K562 (cell line): ENCODE measurements around the gene LAMA3. TPM values are rescaled to one million over a fixed set of nuclear protein-coding genes. Genes with fewer than 3 reads are reported as not detected.

Experiments used
- ATAC-seq: fragments of 200-7000 bp; cut with Tn5 transposase; 3 replicates; pipeline ENCODE4 v1.9.1; 2020; ENCODE audit warnings: moderate library complexity
- BruUV-seq: library from RNA; stranded (reverse); fragments of 400-500 nt; replicated peaks from 2 replicates; lab custom pipeline; 2021; lab: Mats Ljungman, UMichigan
- CTCF ChIA-PET: fragments of 300-600 bp; formaldehyde crosslinking; extraction: SDS; loops from one replicate; lab custom pipeline; 2021; ENCODE audit warnings: low intra/inter-chr PET ratio; lab: Yijun Ruan, JAX
- POLR2A ChIA-PET: fragments of 300-600, 350-650 bp; sonication (Branson Sonifier 250); formaldehyde crosslinking; extraction: SDS; loops from one replicate; lab custom pipeline; 2021; ENCODE audit warnings: antibody characterized with exemption, inconsistent platforms; lab: Yijun Ruan, JAX
- DNase-seq, 4 experiments: peaks; one replicate each; pipeline versions ENCODE4 v3.0.0 to v3.0.0-alpha.2; 2011 to 2018; ENCODE audit warnings: low spot score in 3 of 4, mixed read lengths in 3 of 4; ENCODE audit errors: extremely low read depth in 1 of 4
- FAIRE-seq: peaks from 2 replicates; lab custom pipeline; 2011; peaks lifted over from hg19 to GRCh38; lab: Jason Lieb, UNC
- H2AFZ ChIP-seq: 2 replicates; pipeline ENCODE4 v1.6.0; 2011; ENCODE audit warnings: low read depth, low read length, control low read depth, inconsistent platforms
- H3K27ac ChIP-seq: fragments of 200-600 bp; 3 replicates; pipeline ENCODE4 v1.8.0; 2011; ENCODE audit warnings: low read depth, mild to moderate bottlenecking, control low read depth, inconsistent platforms, low read length, moderate library complexity, mixed read lengths; ENCODE audit errors: extremely low read depth
- H3K27me3 ChIP-seq, 2 experiments: fragments of 300-600 bp in 1 of 2; 2 replicates in 1 of 2; 3 replicates in 1 of 2; pipeline versions ENCODE4 v1.6.0 to v1.8.0; 2011; ENCODE audit warnings: inconsistent platforms in 2 of 2, low read length in 2 of 2, mild to moderate bottlenecking in 1 of 2, mixed read lengths in 1 of 2, moderate library complexity in 1 of 2; ENCODE audit not compliant: control insufficient read depth in 2 of 2, insufficient read depth in 2 of 2
- H3K36me3 ChIP-seq: fragments of 300-600 bp; 3 replicates; pipeline ENCODE4 v1.8.0; 2011; ENCODE audit warnings: mild to moderate bottlenecking, low read length, inconsistent platforms; ENCODE audit not compliant: control insufficient read depth, insufficient read depth
- H3K4me1 ChIP-seq, 2 experiments: fragments of 200-600 bp in 1 of 2; replicated peaks in 1 of 2; 2 replicates in 1 of 2; 3 replicates in 1 of 2; pipeline versions ENCODE4 v1.5.1 to v1.8.0; 2011; ENCODE audit warnings: inconsistent platforms in 2 of 2, low read length in 2 of 2, mild to moderate bottlenecking in 1 of 2, mixed read lengths in 1 of 2, moderate library complexity in 1 of 2; ENCODE audit not compliant: control insufficient read depth in 2 of 2, insufficient read depth in 2 of 2
- H3K4me2 ChIP-seq: 2 replicates; pipeline ENCODE4 v1.6.1; 2011; ENCODE audit warnings: low read length, control low read depth, inconsistent platforms, mixed read lengths; ENCODE audit not compliant: insufficient read depth
- H3K4me3 ChIP-seq: fragments of 200-600 bp; sonication (generic), shearing (Covaris generic); 2 replicates; pipeline ENCODE4 v1.5.1; 2016; ENCODE audit warnings: control low read depth, inconsistent platforms
- H3K79me2 ChIP-seq: fragments of 200-600 bp; 3 replicates; pipeline ENCODE4 v1.8.0; 2011; ENCODE audit warnings: low read length, inconsistent platforms; ENCODE audit not compliant: control insufficient read depth, insufficient read depth
- H3K9ac ChIP-seq, 2 experiments: 2 replicates each; pipeline versions ENCODE4 v1.6.0 to v1.6.1; 2011; ENCODE audit warnings: low read depth in 2 of 2, low read length in 2 of 2, control low read depth in 1 of 2, inconsistent platforms in 1 of 2, mild to moderate bottlenecking in 1 of 2, mixed read lengths in 1 of 2; ENCODE audit not compliant: insufficient read depth in 1 of 2
- H3K9me1 ChIP-seq: one replicate; pipeline ENCODE4 v1.6.0; 2011; ENCODE audit warnings: inconsistent platforms, mild to moderate bottlenecking, low read length, moderate library complexity; ENCODE audit not compliant: control insufficient read depth, insufficient read depth
- H3K9me3 ChIP-seq: replicated peaks from 2 replicates; pipeline ENCODE4 v1.5.1; 2011; ENCODE audit warnings: low read depth, low read length, inconsistent platforms; ENCODE audit not compliant: control insufficient read depth, insufficient read depth
- H4K20me1 ChIP-seq: replicated peaks from 2 replicates; pipeline ENCODE4 v1.6.1; 2011; ENCODE audit warnings: low read length, inconsistent platforms, mixed read lengths; ENCODE audit not compliant: control insufficient read depth, insufficient read depth
- BHLHE40 ChIP-seq: IDR thresholded peaks from 2 replicates; pipeline ENCODE4 v1.6.1; 2011; ENCODE audit warnings: low read length, improper control_type of control experiment
- CTCF ChIP-seq, 3 experiments: IDR thresholded peaks in 2 of 3; conservative IDR thresholded peaks in 1 of 3; 2 replicates each; pipeline ENCODE4 v1.5.1; 2011 to 2012; ENCODE audit warnings: low read length in 3 of 3, mild to moderate bottlenecking in 3 of 3, control low read depth in 2 of 3, improper control_type of control experiment in 1 of 3, inconsistent platforms in 1 of 3, low read depth in 1 of 3, mixed read lengths in 1 of 3, moderate library complexity in 1 of 3; ENCODE audit not compliant: insufficient read depth in 2 of 3
- KAT2B ChIP-seq: IDR thresholded peaks from one replicate; pipeline ENCODE4 v1.6.1; 2012; ENCODE audit warnings: low read depth, mild to moderate bottlenecking, control low read depth, inconsistent platforms, low read length, moderate library complexity
- MCM7 ChIP-seq, 2 experiments: fragments of 450-650 bp; IDR thresholded peaks; 2 replicates each; pipeline ENCODE4 v1.6.1; 2016 to 2018
- MLLT1 ChIP-seq, 2 experiments: fragments of 450-650 bp; IDR thresholded peaks; 2 replicates each; pipeline ENCODE4 v1.6.1; 2016
- NFIC ChIP-seq: fragments of 450-650 bp; IDR thresholded peaks from 2 replicates; pipeline ENCODE4 v1.6.1; 2017; ENCODE audit warnings: mild to moderate bottlenecking, inconsistent platforms
- TAF9B ChIP-seq: fragments of 450-650 bp; IDR thresholded peaks from 2 replicates; pipeline ENCODE4 v1.6.1; 2018; ENCODE audit warnings: mild to moderate bottlenecking; ENCODE audit not compliant: partially characterized antibody
- TCF15 ChIP-seq: fragments of 250-450 bp; sonication (Bioruptor Pico); IDR thresholded peaks from 2 replicates; pipeline ENCODE4 v1.8.0; 2022; ENCODE audit warnings: moderate library complexity, mild to moderate bottlenecking, inconsistent platforms
- TRIM25 ChIP-seq: fragments of 450-650 bp; IDR thresholded peaks from 2 replicates; pipeline ENCODE4 v1.7.0; 2016; ENCODE audit warnings: borderline replicate concordance
- ZNF3 ChIP-seq: fragments of 250-450 bp; sonication (Bioruptor Pico); IDR thresholded peaks from 2 replicates; pipeline ENCODE4 v1.5.0; 2021; ENCODE audit warnings: mild to moderate bottlenecking, moderate library complexity
- ZNF551 ChIP-seq: fragments of 250-450 bp; sonication (Bioruptor Pico); IDR thresholded peaks from 2 replicates; pipeline ENCODE4 v1.5.0; 2021; ENCODE audit warnings: mild to moderate bottlenecking, moderate library complexity
- ZNF609 ChIP-seq: sonication (generic); formaldehyde crosslinking; IDR thresholded peaks from 2 replicates; pipeline ENCODE4 v1.8.1; 2023; ENCODE audit warnings: missing genetic modification reagents, mild to moderate bottlenecking, borderline replicate concordance
- ZNF707 ChIP-seq: fragments of 250-450 bp; sonication (Bioruptor Pico); conservative IDR thresholded peaks from 2 replicates; pipeline ENCODE4 v1.8.0; 2022; ENCODE audit warnings: inconsistent platforms, mild to moderate bottlenecking, moderate library complexity
- WGBS: fragments of 100-300 bp; shearing (Covaris generic); methylation state at CpG from one replicate; pipeline ENCODE4 v1.1.6; 2016; ENCODE audit warnings: low coverage, mixed read lengths; ENCODE audit not compliant: insufficient coverage; ENCODE audit errors: missing lambda C conversion rate; 5-methylcytosine and 5-hydroxymethylcytosine counted together
- in situ Hi-C: fragments of 300-500 bp; cut with MboI; formaldehyde crosslinking; loops from 4 replicates; pipeline ENCODE4 v1.15.0; 2018; ENCODE audit warnings: inconsistent platforms, mixed read lengths
- intact Hi-C: fragments of 100-400 bp; cut with micrococcal nuclease; formaldehyde crosslinking; loops from 2 replicates; pipeline ENCODE4 v1.14.2; 2022
- polyA plus RNA-seq, 8 experiments: library from polyadenylated mRNA; depleted of rRNA in 4 of 8; stranded (reverse) in 5 of 8; unstranded in 3 of 8; fragments of >200 nt; fragmentation: Nextera tagmentation in 2 of 8; fragmentation: Illumina TruSeq in 1 of 8; extraction: Ambion mirVana in 2 of 8; extraction: Trizol in 1 of 8; gene quantifications; 2 replicates each; pipeline versions ENCODE4 v1.2.1 to v1.2.3, GENCODE V29; 2011 to 2014; ENCODE audit warnings: inconsistent platforms in 1 of 8, missing spikeins in 1 of 8
- total RNA-seq, 7 experiments: library from RNA; depleted of rRNA in 6 of 7; stranded (reverse); fragments of >200 nt in 6 of 7; fragmentation: Illumina TruSeq in 2 of 7; extraction: Trizol in 2 of 7; gene quantifications; 2 replicates each; pipeline versions ENCODE4 v1.2.1 to v1.2.3, GENCODE V29; 2011 to 2021; ENCODE audit warnings: low replicate concordance in 1 of 7

LAMA3 gene
- total and polyA plus RNA-seq, 9 of the 15 experiments (the other 6 are each of a cell fraction or from before 2014, with no cell fraction given) = 0.07 TPM; not detected in 8

- no peak overlapping the region for H3K4me2 ChIP-seq
- ChIA-PET CTCF (no interaction called here), POLR2A (no interaction called here)
- H3K79me2 ChIP-seq = no peaks in the 10 kb centered on the region
- H3K4me1 ChIP-seq = peaks cover 0 to 31% of the 10 kb centered on the region in 2 experiments; a peak in 3 of 5 replicates
- H3K9ac ChIP-seq = no peak overlapping the region
- no peaks in the 10 kb centered on the region for H3K9me3 ChIP-seq
- no peak for ATAC-seq
- intact Hi-C loops = no loop called here
- BruUV-seq = no TSS peak
- in situ Hi-C loops = loop anchor here (10.0 kb wide), 1 partner anchor 214 kb away; the partner anchor contains the start of gene RMC1
- no peak overlapping the region for H2AFZ ChIP-seq
- DNase-seq = no peak
- H4K20me1 ChIP-seq = no peaks in the 10 kb centered on the region
- no peak overlapping the region for H3K4me3 ChIP-seq
- no peaks in the 10 kb centered on the region for H3K9me1 ChIP-seq
- peaks cover 0 to 2% of the 10 kb centered on the region in 2 experiments; a peak in 1 of 5 replicates for H3K27me3 ChIP-seq
- H3K36me3 ChIP-seq = no peaks in the 10 kb centered on the region
- WGBS = 7% methylated on average over 2 of the region's 2 CpGs
- no peak overlapping the region for H3K27ac ChIP-seq
- FAIRE-seq = no peak
- TF ChIP-seq TCF15 (CRISPR knock-in tag) (no peak), KAT2B (no peak), MCM7 (IDR thresholded peaks at IDR 0.05) (no peak), ZNF609 (CRISPR knock-in tag) (no peak), CTCF (IDR thresholded peaks at IDR 0.05 in 2 of 3, conservative IDR thresholded peaks at IDR 0.05 in 1 of 3; ENCODE audit: insufficient read depth in 2 of 3, low read depth in 1 of 3, low read length in 3 of 3) (no peak), ZNF551 (CRISPR knock-in tag) (no peak), MLLT1 (IDR thresholded peaks at IDR 0.05) (no peak), TAF9B (no peak), ZNF3 (no peak), ZNF707 (no peak), NFIC (no peak), TRIM25 (no peak), BHLHE40 (no peak)
Observed at GRCh38 chr18:23718731-23719130, 29.5 kb downstream of the LAMA3 start.
